Stimulated activated CD8-positive, alpha-beta memory T cell treated with anti-CD3 and anti-CD28 coated beads, Interleukin-4, amount 100 ng/mL, for 4 hours (primary cell): ENCODE results near the gene STK35.
"Not testable (repeated sequence)": the region's sequence is repeated elsewhere in the genome, so short reads cannot be mapped to it uniquely, and the experiment has no call there.

Experiments used
- DNase-seq, 2 donors: peaks; one replicate each; pipeline ENCODE4 v3.0.0-alpha.2; 2020; ENCODE audit warnings: low read depth in 2 of 2, low spot score in 1 of 2

The STK35 gene

DNA sequence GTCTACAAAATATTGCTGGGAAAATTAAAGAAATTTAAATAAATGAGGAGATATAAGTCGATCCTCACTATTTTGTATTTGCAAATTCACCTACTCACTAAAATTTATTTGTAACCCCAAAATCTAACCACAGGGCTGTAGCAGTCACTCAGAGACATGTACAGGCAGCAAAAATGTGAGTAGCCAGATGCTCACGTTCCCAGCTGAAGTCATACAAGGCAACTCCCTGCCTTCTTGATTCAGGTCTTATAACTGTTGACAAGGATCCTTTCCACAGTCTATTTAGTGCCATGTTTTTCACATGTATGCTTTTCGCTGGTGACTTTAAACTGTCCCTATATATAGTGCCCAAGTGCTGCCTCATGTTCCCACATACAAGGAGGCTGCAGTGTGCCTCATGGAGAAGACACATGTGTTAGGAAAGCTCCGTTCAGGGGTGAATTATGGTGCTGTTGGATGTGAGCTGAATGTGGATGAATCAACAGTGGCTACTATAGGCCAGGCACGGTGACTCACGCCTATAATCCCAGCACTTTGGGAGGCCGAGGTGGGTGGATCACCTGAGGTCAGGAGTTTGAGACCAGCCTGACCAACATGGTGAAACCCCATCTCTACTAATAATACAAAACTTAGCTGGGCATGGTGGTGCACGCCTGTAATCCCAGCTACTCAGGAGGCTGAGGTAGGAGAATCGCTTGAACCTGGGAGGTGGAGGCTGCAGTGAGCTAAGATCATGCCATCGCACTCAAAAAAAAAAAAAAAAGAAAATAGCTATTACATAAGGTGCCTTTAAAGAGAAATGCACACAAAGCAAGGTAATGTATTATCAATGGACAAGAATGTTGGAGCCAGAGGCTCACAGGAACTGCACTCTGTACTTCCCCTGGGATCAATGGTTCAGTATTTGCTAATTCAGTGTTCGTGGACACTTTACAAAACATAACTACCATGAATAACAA is 55.3 kb downstream of the STK35 start:
- DNase-seq, result no peak

GRCh38 chr20:2162125-2162822 is 60.6 kb downstream of the STK35 start:
- DNase-seq, result no peak

DNA sequence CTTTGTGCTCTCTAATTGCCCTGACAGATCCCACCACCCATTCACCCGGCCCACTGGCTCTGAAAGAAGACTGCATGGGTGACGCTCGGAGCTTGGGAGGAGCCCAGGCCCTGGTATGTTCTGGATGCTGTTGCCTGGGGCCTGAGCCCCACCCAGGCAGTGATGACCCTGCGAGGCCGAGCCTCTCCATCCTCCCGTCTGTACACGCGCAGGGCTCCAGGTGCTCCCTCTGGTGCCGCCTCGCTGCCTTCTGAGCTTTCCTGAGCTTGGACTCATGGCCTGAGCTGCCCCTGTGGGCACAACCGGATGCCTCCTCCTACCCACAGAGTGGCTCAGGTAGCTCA is 61.2 kb downstream of the STK35 start:
- no peak for DNase-seq

DNA sequence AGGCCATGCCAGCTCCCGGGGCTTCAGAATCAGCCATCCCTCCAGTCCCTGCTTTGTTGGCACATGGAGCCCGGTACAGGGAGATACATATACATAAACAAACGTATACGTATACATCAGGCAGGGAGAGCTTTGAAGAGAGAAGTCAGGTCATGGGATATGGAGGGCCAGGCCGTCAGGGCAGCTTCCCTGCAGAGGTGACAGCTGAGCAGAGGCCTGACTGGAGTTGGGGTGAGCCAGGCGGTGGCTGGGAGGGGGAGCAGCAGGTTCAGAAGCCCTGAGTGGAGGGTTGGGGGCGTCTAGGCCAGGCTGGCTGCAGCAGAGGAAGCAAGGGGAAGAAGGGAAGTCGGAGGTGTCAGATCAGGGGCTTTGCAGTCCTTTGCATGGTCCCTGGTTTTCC is 61.7 kb downstream of the STK35 start:
- no peak for DNase-seq

GRCh38 chr20:2163757-2164156 is 62.1 kb downstream of the STK35 start:
- DNase-seq, result no peak

DNA sequence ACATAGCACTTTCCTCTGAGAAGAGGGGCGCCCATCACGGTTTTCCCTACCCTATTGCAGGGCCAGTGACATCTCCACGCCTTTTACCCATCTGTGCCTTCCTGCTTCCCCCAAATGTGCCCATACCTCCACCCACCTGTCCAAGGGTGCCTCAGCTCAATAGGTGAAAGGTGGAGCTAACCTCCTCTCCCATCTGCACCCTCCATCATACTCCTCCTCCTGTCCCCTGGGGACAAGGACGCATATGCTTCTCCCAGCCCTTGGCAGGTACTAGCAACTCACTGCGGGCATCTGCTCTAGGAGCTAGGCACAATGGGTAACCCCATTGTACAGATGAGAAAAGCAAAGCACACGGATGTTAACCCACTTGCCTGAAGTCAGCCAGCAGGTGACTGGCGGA is 62.8 kb downstream of the STK35 start:
- DNase-seq, result no peak

- no peak for DNase-seq
Observed at GRCh38 chr20:2164966-2165365, 63.3 kb downstream of the STK35 start.

GRCh38 chr20:2165871-2166270 is 64.2 kb downstream of the STK35 start:
- no peak for DNase-seq

- DNase-seq, result no peak
Observed at GRCh38 chr20:2167112-2167511, 65.5 kb downstream of the STK35 start.

DNA sequence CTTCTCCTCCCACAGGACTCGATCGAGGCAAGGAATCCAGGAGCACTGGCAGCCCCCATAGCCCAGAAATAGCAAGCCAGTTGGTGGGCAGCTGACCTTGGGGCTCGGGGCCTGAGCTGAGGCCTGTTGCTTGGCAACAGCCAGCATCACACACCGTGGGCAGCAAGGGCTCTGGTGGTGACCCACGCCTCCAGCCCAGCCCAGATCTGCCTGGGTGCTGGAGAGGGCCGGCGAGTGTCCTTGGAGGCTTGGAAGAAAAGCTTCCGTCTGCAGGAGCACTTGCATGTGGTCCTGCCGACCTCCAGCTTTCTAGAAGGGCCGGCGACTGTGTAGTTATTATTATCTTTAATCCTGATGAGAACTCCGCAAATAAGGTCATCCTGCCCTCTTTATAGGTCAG is 67.3 kb downstream of the STK35 start:
- DNase-seq, result no peak

DNA sequence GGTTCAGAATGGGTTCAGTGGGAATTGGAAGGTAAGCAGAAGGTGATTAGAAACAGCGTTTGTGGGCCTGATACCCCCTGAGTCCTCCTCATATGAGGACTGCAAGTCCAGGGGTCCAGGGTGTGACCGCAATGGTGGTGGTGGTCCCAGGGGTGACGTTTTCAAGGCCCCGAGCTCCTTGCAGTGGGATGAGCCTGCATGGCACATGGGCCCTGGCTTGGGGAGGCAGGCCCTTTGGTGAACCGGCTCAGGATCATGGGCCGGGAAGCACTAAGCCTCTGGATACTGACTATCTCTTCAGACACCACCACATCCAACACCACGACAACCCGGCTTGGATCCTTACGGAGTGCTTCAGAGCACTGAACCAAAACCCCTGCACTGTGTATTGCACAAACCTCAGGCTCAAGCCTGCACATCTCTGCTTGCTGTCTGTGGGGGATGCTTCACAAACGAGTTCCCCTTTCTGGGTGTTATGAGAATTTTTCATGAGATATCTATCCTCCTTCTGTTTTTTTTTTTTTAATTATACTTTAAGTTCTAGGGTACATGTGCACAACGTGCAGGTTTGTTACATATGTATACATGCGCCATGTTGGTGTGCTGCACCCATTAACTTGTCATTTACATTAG is 67.9 kb downstream of the STK35 start:
- DNase-seq, result no peak

GRCh38 chr20:2170404-2170803 is 68.8 kb downstream of the STK35 start:
- DNase-seq, result no peak

DNA sequence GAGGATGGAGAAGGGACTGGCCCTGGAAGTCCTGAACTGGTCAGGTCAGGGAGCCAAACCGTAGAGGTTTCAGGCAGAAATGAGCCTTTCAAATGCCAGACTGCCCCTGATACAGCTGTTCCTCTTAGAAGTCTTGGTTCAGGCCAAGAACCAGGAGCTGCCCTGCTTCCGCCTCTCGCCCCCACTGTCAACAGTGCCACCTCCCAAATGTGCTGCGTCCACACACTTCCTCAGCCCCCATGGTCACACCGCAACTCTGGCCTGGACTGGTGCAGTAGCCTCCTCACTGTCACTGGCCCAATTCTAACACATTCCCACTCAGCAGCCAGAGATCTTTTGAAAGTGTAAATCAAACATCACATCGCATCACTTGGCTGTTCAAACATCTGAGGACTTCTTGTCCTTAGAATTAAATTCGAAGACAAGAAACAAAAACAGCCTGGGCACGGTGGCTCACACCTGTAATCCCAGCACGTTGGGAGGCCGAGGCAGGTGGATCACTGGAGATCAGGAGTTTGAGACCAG is 69.7 kb downstream of the STK35 start:
- DNase-seq, result no peak

DNA sequence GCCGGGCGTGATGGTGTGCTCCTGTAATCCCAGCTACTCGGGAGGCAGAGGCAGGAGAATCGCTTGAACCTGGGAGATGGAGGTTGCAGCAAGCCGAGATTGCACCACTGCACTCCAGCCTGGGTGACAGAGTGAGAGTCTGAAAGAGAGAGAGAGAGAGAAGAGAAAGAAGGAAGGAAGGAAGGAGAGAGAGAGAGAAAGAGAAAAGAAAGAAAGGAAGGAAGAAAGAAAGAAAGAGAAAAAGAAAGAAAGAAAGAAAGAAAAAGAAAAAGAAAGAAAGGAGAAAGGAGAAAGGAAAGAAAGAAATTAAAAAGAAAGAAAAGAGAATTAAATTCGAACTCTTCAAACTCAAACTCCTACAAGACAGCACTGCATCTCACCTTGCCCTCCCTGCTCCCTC is 70.2 kb downstream of the STK35 start:
- DNase-seq, result not testable (repeated sequence)

DNA sequence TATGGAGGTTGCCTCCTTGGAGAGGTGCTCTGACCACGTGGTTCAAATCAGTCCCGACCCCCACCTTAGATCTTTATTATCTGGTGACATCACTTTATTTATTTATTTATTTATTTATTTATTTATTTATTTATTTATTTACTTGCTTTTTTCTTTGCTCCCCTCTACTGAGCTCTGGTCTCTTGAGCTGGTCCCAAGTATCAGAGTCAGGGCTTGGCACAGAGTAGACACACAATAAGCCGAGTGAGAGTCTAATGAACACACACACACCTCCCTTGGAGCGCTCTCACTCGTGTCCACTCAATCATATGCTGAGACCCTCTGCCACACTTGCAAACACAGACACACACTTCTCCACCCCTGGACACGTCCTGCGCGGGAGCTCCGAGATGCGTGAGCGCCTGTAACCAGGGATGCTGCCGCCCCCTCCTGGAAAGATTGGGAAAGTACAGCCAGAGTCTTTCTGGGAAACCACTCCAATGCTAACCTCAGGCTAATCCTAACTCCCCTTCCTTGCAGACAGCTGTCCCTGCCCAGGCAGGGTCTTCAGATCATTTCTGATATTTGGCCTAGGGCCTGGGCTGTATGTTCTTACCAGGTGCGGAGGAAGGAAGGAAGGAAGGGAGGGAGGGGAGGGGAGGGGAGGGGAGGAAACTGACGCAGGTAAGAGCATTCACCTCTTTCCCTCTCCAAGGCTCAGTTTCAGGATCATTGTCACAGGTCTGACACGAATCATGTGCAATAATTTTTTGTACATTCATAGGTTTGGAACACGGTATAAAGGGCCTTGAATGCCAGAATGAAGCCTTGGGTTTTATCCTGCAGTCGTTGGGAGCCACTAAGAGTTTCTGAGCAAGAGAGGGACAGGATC is 70.9 kb downstream of the STK35 start:
- DNase-seq, result peak; percentile 27 to 48

DNA sequence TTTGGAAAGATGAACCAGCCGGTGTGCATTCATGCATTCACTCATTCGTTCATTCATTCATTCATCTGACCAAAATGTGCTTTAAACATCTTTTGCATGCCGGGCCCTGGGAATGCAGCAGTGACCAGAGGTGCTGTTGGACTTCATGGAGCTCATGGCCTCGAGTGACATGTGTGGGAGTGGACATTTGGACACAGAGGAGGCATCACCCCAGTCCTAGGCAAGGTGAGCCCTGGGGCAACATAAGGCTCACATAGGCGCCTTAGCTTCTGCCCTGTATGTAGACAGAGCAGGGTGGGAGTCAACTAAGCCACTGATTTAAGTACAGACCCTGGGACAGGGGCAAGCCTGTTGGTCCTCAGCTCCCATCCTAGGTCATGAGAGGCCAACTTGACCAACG is 71.6 kb downstream of the STK35 start:
- DNase-seq, result no peak

GRCh38 chr20:2174067-2174466 is 72.4 kb downstream of the STK35 start:
- DNase-seq, result no peak

GRCh38 chr20:2176946-2177345 is 75.3 kb downstream of the STK35 start:
- DNase-seq, result no peak

GRCh38 chr20:2178318-2179232 is 76.9 kb downstream of the STK35 start:
- no peak for DNase-seq

DNA sequence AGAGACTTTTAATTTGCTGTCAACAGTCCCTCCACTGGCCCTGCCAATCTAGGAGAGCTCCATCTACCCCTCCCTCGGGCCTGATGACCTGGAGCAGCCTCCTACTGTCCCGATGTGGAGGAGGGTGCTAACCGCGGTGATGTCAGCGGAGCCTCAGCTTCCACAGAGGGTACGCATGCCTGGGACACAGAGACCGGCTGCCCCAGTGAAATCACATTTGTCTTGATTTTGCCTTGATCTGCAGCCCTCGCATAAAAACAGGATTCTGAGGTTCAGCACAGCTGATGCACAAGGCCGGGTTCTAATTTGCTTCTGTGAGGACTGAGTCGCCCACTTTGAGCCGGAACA is 77.6 kb downstream of the STK35 start:
- DNase-seq, result no peak
